VCaP (cell line): ENCODE results near the gene ZNF805.
"Not testable (repeated sequence)": the region's sequence is repeated elsewhere in the genome, so short reads cannot be mapped to it uniquely, and the experiment has no call there.

Experiments used
- H3K27ac ChIP-seq: fragments of 450-650 bp; 2 replicates; pipeline ENCODE4 v1.5.1; 2017
- CTCF ChIP-seq: fragments of 450-650 bp; conservative IDR thresholded peaks from 2 replicates; pipeline ENCODE4 v1.5.1; 2017; ENCODE audit warnings: mild to moderate bottlenecking, moderate library complexity

ZNF805 gene

GRCh38 chr19:57245066-57245465 lies 4.6 kb downstream of the ZNF805 start:
- H3K27ac ChIP-seq: no peak overlapping the region
- TF ChIP-seq CTCF: no peak

- H3K27ac ChIP-seq: no peak overlapping the region
- no peak for TF ChIP-seq CTCF
These were observed 5.5 kb downstream of the ZNF805 start for GRCh38 chr19:57245959-57246358.

GRCh38 chr19:57248646-57249045 lies 8.2 kb downstream of the ZNF805 start:
- H3K27ac ChIP-seq: no peak overlapping the region
- TF ChIP-seq CTCF: no peak

- no peak overlapping the region for H3K27ac ChIP-seq
- TF ChIP-seq CTCF: no peak
These were observed 8.9 kb downstream of the ZNF805 start for GRCh38 chr19:57249329-57249728.

- H3K27ac ChIP-seq: not testable (repeated sequence)
These were observed 13.3 kb downstream of the ZNF805 start for GRCh38 chr19:57253767-57254166.

- TF ChIP-seq CTCF: no peak
- H3K27ac ChIP-seq: no peak overlapping the region
These were observed 21.6 kb downstream of the ZNF805 start for GRCh38 chr19:57262044-57262443.

- no peak overlapping the region for H3K27ac ChIP-seq
- no peak for TF ChIP-seq CTCF
These were observed 22.9 kb downstream of the ZNF805 start for GRCh38 chr19:57263244-57263741.

- TF ChIP-seq CTCF: no peak
- H3K27ac ChIP-seq: no peak overlapping the region
These were observed 26.9 kb downstream of the ZNF805 start for GRCh38 chr19:57267291-57267690.
